ENCODE results near the gene FRMPD4. TPM values are rescaled to one million over a fixed set of nuclear protein-coding genes. Genes with fewer than 3 reads are reported as not detected.

The FRMPD4 gene
- total RNA-seq, 1 experiment from 2014 or later, result 1.4 TPM

GRCh38 chrX:12719837-12720236 lies 581.6 kb downstream of the FRMPD4 start (continued):
- TF ChIP-seq MYBL2 (CRISPR knock-in tag; IDR thresholded peaks at IDR 0.05), result no peak
- no peak for TF ChIP-seq ZNF512 (CRISPR knock-in tag; IDR thresholded peaks at IDR 0.05; ENCODE audit: borderline replicate concordance)
- no peak for TF ChIP-seq RORB (CRISPR knock-in tag; IDR thresholded peaks at IDR 0.05)
- TF ChIP-seq ZNF317 (CRISPR knock-in tag; IDR thresholded peaks at IDR 0.05; ENCODE audit: borderline replicate concordance, low read depth), result no peak
- TF ChIP-seq E2F1 (CRISPR knock-in tag; IDR thresholded peaks at IDR 0.05), result no peak
- no peak for TF ChIP-seq ZNF396 (CRISPR knock-in tag; IDR thresholded peaks at IDR 0.05; ENCODE audit: borderline replicate concordance)
- no peak for TF ChIP-seq SMAD4 (CRISPR knock-in tag; IDR thresholded peaks at IDR 0.05)
- no peak for TF ChIP-seq MLX (CRISPR knock-in tag; IDR thresholded peaks at IDR 0.05)
- no peak for TF ChIP-seq ZNF219 (CRISPR knock-in tag; IDR thresholded peaks at IDR 0.05; ENCODE audit: borderline replicate concordance)
- TF ChIP-seq KAT7 (CRISPR knock-in tag; IDR thresholded peaks at IDR 0.05; ENCODE audit: borderline replicate concordance), result no peak
- no peak for TF ChIP-seq CBFB (CRISPR knock-in tag; IDR thresholded peaks at IDR 0.05; ENCODE audit: low read depth)
- TF ChIP-seq GABPB1 (CRISPR knock-in tag; IDR thresholded peaks at IDR 0.05), result no peak
- TF ChIP-seq ATF1 (CRISPR knock-in tag; IDR thresholded peaks at IDR 0.05), result no peak

- no peaks in the 10 kb centered on the region for H3K4me1 Mint-ChIP-seq
- ChIA-PET CTCF (interaction anchor here (0.9 to 1.4 kb wide), 3 partner anchors 12 to 49 kb away, joined by 3 to 6 read pairs (median 4); no protein-coding TSS in a partner anchor), POLR2A (no interaction called here)
- no peaks in the 10 kb centered on the region for H3K27me3 Mint-ChIP-seq (ENCODE audit: low read depth)
- H3K36me3 Mint-ChIP-seq, result no peaks in the 10 kb centered on the region
- H3K4me3 Mint-ChIP-seq, result no peak overlapping the region
- no peaks in the 10 kb centered on the region for H3K9me3 Mint-ChIP-seq
- no peak overlapping the region for H3K27ac Mint-ChIP-seq
- peak; percentile 40 for DNase-seq (ENCODE audit: low spot score)
- ATAC-seq, result no peak
- no peak for TF ChIP-seq TP53 (CRISPR knock-in tag; IDR thresholded peaks at IDR 0.05)
- no peak for TF ChIP-seq ZNF281 (CRISPR knock-in tag; IDR thresholded peaks at IDR 0.05)
- TF ChIP-seq HMGXB4 (CRISPR knock-in tag; IDR thresholded peaks at IDR 0.05), result no peak
- TF ChIP-seq FOXJ3 (CRISPR knock-in tag; IDR thresholded peaks at IDR 0.05; ENCODE audit: borderline replicate concordance), result no peak
- TF ChIP-seq NR2C2 (CRISPR knock-in tag; IDR thresholded peaks at IDR 0.05), result no peak
- no peak for TF ChIP-seq MAX (CRISPR knock-in tag; IDR thresholded peaks at IDR 0.05)
- TF ChIP-seq IRF2 (CRISPR knock-in tag; IDR thresholded peaks at IDR 0.05; ENCODE audit: borderline replicate concordance, low read depth), result no peak
- TF ChIP-seq NFE2L1 (CRISPR knock-in tag; IDR thresholded peaks at IDR 0.05), result no peak
- no peak for TF ChIP-seq JAZF1 (CRISPR knock-in tag; IDR thresholded peaks at IDR 0.05)
- no peak for TF ChIP-seq ZNF219 (CRISPR knock-in tag; IDR thresholded peaks at IDR 0.05; ENCODE audit: borderline replicate concordance)
- TF ChIP-seq CTCF (IDR thresholded peaks at IDR 0.05), result no peak
- no peak for TF ChIP-seq KAT7 (CRISPR knock-in tag; IDR thresholded peaks at IDR 0.05; ENCODE audit: borderline replicate concordance)
- TF ChIP-seq SMAD3 (CRISPR knock-in tag; IDR thresholded peaks at IDR 0.05; ENCODE audit: borderline replicate concordance), result no peak
- no peak for TF ChIP-seq ZNF232 (CRISPR knock-in tag; IDR thresholded peaks at IDR 0.05)
- no peak for TF ChIP-seq EMX1 (CRISPR knock-in tag; IDR thresholded peaks at IDR 0.05)
- TF ChIP-seq ERG (CRISPR knock-in tag; IDR thresholded peaks at IDR 0.05), result no peak
These were observed 582.8 kb downstream of the FRMPD4 start for GRCh38 chrX:12721042-12721441.

All from WTC11 (cell line).